Activated CD4-positive, alpha-beta memory T cell treated with anti-CD3 and anti-CD28 coated beads, Interleukin-2, amount 10 ng/mL, durations not matched to agents 7 days and 5 days (primary cell): Measurements from ENCODE around the gene C2CD2L. TPM values are rescaled to one million over a fixed set of nuclear protein-coding genes. Genes with fewer than 3 reads are reported as not detected.
"Not testable (repeated sequence)": the region's sequence is repeated elsewhere in the genome, so short reads cannot be mapped to it uniquely, and the experiment has no call there.

Experiments used
- CTCF ChIA-PET: fragments of 350-600 bp; sonication (Branson Sonifier 250); formaldehyde crosslinking; loops from one replicate; lab custom pipeline; 2021; ENCODE audit warnings: antibody characterized with exemption, inconsistent platforms; lab: Charles Lee
- POLR2A ChIA-PET: fragments of 350-600 bp; sonication (Branson Sonifier 250); formaldehyde crosslinking; loops from one replicate; lab custom pipeline; 2021; ENCODE audit warnings: antibody characterized with exemption; lab: Charles Lee
- DNase-seq: peaks from one replicate; pipeline ENCODE4 v3.0.0-alpha.2; 2020
- H3K27ac Mint-ChIP-seq: one replicate; pipeline ENCODE4 v1.8.0; 2021; ENCODE audit warnings: mild to moderate bottlenecking, mixed read lengths
- H3K27me3 Mint-ChIP-seq: one replicate; pipeline ENCODE4 v1.8.0; 2021; ENCODE audit warnings: mixed read lengths
- H3K36me3 Mint-ChIP-seq: one replicate; pipeline ENCODE4 v1.8.0; 2021; ENCODE audit warnings: low read depth, mixed read lengths
- H3K4me1 Mint-ChIP-seq: one replicate; pipeline ENCODE4 v1.8.0; 2021; ENCODE audit warnings: mixed read lengths
- H3K4me3 Mint-ChIP-seq: one replicate; pipeline ENCODE4 v1.8.0; 2021; ENCODE audit warnings: mild to moderate bottlenecking, mixed read lengths
- H3K9me3 Mint-ChIP-seq: one replicate; pipeline ENCODE4 v1.8.0; 2021; ENCODE audit warnings: mixed read lengths
- total RNA-seq, 2 experiments: library from RNA; stranded (reverse); gene quantifications; one replicate each; pipeline ENCODE4 v1.2.3, GENCODE V29; 2021

The C2CD2L gene
- total RNA-seq, 2 experiments from 2014 or later = 28.5 to 29.2 TPM

DNA sequence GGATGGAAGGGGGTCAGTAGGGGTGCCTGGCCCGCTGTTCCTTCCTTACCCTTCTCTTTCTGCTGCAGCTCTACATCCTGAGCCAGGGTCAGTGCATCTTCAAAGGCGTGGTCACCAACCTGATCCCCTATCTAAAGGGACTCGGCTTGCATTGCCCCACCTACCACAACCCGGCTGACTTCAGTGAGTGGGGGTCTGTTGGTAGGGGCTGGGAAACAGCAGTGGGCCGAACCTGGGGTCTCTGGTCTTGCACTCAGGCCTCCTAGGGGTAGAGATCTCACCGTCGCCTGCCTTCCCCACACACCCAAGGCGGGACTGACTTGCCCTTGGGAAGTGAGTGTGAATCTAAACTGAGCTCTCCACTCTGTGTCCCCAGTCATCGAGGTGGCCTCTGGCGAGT is 49.4 kb downstream of the C2CD2L start:
- H3K27ac Mint-ChIP-seq = no peak overlapping the region
- no peak for DNase-seq
- CTCF ChIA-PET = interaction anchor here (1.0 to 9.0 kb wide), 3 partner anchors 13 to 49 kb away, joined by 3 to 38 read pairs (median 3); partner anchors contain the start of genes CBL and NLRX1
- no peak overlapping the region for H3K4me3 Mint-ChIP-seq
- no peaks in the 10 kb centered on the region for H3K4me1 Mint-ChIP-seq
- H3K36me3 Mint-ChIP-seq = no peaks in the 10 kb centered on the region
- H3K27me3 Mint-ChIP-seq = peaks cover 14% of the 10 kb centered on the region
- no peaks in the 10 kb centered on the region for H3K9me3 Mint-ChIP-seq
- POLR2A ChIA-PET = interaction anchor here (0.7 to 1.1 kb wide), 3 partner anchors 9 to 13 kb away, joined by 3 to 4 read pairs (median 3); no protein-coding TSS in a partner anchor

DNA sequence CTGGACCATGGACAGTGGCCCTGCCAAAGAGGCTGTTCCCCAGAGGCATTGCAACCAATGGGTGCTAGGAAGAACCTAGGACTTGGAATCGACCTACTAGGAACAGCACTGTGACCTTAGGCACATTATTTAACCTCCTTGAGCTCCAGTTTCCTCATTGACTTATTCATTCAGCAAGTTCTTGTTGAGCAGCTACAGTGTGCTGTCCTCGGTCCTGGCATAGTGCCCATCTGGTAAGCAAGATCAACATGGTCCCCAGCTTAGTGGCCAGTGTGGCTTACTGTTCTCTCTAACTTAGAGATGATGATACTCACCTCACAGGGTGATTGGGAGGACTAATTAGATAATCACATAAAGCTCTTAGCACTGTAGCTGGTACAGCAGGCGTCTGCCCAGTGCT is 49.9 kb downstream of the C2CD2L start:
- H3K27ac Mint-ChIP-seq = no peak overlapping the region
- no peak for DNase-seq
- POLR2A ChIA-PET = interaction anchor here (1.0 to 1.1 kb wide), 2 partner anchors 9 to 12 kb away, joined by 3 to 4 read pairs; no protein-coding TSS in a partner anchor
- CTCF ChIA-PET = interaction anchor here (0.8 to 9.0 kb wide), 3 partner anchors 13 to 101 kb away, joined by 3 to 38 read pairs (median 3); partner anchors contain the start of genes CBL and NLRX1
- no peaks in the 10 kb centered on the region for H3K9me3 Mint-ChIP-seq
- no peaks in the 10 kb centered on the region for H3K4me1 Mint-ChIP-seq
- no peaks in the 10 kb centered on the region for H3K36me3 Mint-ChIP-seq
- H3K4me3 Mint-ChIP-seq = no peak overlapping the region
- H3K27me3 Mint-ChIP-seq = peaks cover 10% of the 10 kb centered on the region

DNA sequence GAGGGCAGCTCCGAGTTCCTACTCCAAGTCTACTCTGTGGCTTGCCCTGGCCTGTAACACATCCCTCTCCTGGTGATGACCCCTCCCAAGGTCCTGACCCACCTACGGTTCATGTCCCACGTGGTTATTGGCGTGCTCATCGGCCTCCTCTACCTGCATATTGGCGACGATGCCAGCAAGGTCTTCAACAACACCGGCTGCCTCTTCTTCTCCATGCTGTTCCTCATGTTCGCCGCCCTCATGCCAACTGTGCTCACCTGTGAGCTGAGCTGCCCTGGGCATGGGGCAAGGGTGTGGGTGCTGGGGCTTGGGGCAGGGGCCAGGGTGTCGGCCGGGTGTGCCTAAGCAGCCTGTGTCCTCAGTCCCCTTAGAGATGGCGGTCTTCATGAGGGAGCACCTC is 51.3 kb downstream of the C2CD2L start:
- Mint-ChIP-seq H3K9me3 (no peaks in the 10 kb centered on the region), H3K27me3 (peaks cover 8% of the 10 kb centered on the region), H3K4me1 (no peaks in the 10 kb centered on the region), H3K27ac (no peak overlapping the region), H3K4me3 (no peak overlapping the region), H3K36me3 (no peaks in the 10 kb centered on the region)
- DNase-seq = no peak
- CTCF ChIA-PET = interaction anchor here (1.2 to 9.0 kb wide), 2 partner anchors 11 kb away, joined by 4 to 38 read pairs; partner anchors contain the start of gene NLRX1
- POLR2A ChIA-PET = no interaction called here

DNA sequence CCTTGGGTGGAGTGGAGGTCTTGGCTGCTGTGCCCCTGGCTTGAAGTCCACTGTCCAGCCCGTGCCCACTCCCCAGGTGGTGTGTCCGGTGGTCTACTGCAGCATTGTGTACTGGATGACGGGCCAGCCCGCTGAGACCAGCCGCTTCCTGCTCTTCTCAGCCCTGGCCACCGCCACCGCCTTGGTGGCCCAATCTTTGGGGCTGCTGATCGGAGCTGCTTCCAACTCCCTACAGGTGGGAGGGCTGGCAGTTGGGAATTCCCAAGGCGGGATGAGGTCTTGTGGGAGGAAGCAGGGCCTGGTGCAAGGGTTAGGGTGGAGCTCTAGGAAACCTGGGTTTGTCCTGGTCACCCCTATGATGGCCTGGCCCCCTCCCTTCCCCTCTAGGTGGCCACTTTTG is 53.0 kb downstream of the C2CD2L start:
- Mint-ChIP-seq H3K4me3 (no peak overlapping the region), H3K36me3 (no peaks in the 10 kb centered on the region), H3K9me3 (no peaks in the 10 kb centered on the region), H3K4me1 (no peaks in the 10 kb centered on the region), H3K27me3 (peaks cover 5% of the 10 kb centered on the region), H3K27ac (no peak overlapping the region)
- no peak for DNase-seq
- ChIA-PET POLR2A (interaction anchor here (1.5 to 1.7 kb wide), 2 partner anchors 15 to 161 kb away, joined by 3 to 4 read pairs; no protein-coding TSS in a partner anchor), CTCF (interaction anchor here (0.9 kb wide), 1 partner anchor 15 kb away, joined by 3 read pairs; no protein-coding TSS in a partner anchor)

DNA sequence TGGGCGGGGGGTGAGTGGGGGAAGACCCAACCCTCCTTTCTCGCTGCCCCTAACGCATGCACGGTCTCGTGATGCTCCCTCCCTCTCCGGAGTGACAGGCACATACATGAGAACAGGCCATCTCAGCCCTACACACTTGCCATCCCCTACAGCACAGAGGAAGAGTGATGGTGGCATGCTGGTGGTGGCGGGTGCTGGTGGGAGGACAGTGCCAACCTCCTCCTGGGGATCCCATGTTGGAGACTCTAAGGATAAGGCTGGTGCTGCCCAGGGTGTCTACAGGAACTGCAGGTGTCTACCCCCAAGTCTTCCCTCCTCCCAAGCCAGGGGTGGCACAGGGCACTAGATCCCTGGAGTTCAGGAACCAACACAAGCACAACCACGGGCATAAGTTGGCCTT is 54.7 kb downstream of the C2CD2L start:
- no peak for DNase-seq
- ChIA-PET CTCF (no interaction called here), POLR2A (no interaction called here)
- H3K36me3 Mint-ChIP-seq = no peaks in the 10 kb centered on the region
- no peaks in the 10 kb centered on the region for H3K27me3 Mint-ChIP-seq
- no peak overlapping the region for H3K4me3 Mint-ChIP-seq
- no peak overlapping the region for H3K27ac Mint-ChIP-seq
- H3K4me1 Mint-ChIP-seq = no peaks in the 10 kb centered on the region
- H3K9me3 Mint-ChIP-seq = no peaks in the 10 kb centered on the region

DNA sequence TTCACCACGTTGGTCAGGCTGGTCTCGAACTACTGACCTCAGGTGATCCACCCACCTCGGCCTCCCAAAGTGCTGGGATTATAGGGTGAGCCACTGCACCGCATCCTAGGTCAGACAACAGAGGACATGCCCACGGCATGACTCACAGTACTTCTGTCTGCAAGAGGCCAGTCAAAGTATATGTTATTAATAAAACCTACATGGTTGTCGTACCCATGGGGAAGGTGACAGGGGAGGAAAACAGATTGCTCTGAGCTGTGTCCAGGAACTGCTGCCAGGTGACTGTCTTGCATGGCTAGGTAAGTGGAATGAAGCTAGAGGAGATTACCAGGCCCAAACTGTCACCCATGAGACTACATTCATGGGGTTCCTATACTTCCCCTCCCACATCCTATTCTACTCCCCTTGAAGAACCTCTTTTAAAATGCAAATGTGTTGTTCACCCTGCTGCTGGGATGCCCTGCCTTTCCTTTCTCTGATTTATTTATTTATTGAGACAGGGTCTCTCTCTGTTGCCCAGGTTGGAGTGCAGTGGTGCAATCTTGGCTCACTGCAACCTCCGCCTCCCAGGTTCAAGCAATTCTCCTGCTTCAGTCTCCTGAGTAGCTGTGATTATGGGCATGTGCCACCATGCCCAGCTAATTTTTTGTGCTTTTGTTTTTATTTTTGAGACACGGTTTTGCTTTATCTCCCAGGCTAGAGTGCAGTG is 59.4 kb downstream of the C2CD2L start:
- DNase-seq = no peak
- H3K4me1 Mint-ChIP-seq = peaks cover 15% of the 10 kb centered on the region
- no peaks in the 10 kb centered on the region for H3K9me3 Mint-ChIP-seq
- ChIA-PET CTCF (interaction anchor here (0.6 to 1.7 kb wide), 5 partner anchors 11 to 175 kb away, joined by 3 to 4 read pairs (median 3); no protein-coding TSS in a partner anchor), POLR2A (interaction anchor here (0.6 to 1.4 kb wide), 3 partner anchors 13 to 99 kb away, joined by 3 read pairs; partner anchors contain the start of gene VPS11)
- H3K36me3 Mint-ChIP-seq = no peaks in the 10 kb centered on the region
- H3K27me3 Mint-ChIP-seq = no peaks in the 10 kb centered on the region
- no peak overlapping the region for H3K4me3 Mint-ChIP-seq
- no peak overlapping the region for H3K27ac Mint-ChIP-seq

DNA sequence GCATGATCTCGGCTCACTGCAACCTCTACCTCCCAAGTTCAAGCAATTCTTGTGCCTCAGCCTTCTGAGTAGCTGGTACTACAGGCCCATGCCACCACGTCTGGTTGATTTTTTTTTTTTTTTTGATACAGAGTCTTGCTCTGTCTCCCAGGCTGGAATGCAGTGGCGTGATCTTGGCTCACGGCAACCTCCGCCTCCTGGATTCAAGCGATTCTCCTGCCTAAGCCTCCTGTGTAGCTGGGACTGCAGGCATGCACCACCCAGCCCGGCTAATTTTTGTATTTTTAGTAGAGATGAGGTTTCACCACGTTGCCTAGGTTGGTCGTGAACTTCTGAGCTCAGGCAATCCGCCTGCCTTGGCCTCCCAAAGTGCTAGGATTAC is 59.9 kb downstream of the C2CD2L start:
- H3K36me3 Mint-ChIP-seq, H3K9me3 Mint-ChIP-seq, H3K27me3 Mint-ChIP-seq, DNase-seq, H3K4me3 Mint-ChIP-seq, H3K27ac Mint-ChIP-seq: not testable (repeated sequence)
- POLR2A ChIA-PET = interaction anchor here (0.6 to 1.4 kb wide), 3 partner anchors 14 to 99 kb away, joined by 3 read pairs; partner anchors contain the start of gene VPS11
- CTCF ChIA-PET = interaction anchor here (0.6 to 1.1 kb wide), 4 partner anchors 11 to 58 kb away, joined by 3 to 4 read pairs (median 3); no protein-coding TSS in a partner anchor
- H3K4me1 Mint-ChIP-seq = peaks cover 18% of the 10 kb centered on the region

DNA sequence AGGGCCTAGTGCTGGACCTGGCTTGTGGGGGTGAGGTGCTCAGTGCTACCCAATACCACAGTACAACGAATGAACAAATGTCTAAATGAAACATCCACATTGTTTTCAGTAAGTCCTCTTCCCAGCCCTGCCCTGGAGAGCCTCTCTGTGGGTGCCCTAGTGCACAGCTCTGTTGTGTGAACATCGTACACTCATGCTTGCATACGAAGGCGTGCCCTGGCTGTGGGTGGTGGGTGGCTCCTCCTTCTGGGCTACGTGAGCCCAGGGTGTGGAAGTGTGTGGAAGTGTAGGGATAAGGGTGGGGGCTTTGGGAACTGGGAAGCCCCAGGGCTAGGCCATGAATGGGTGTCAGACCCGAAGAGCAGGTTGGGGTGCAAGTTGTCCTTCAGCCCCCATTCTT is 60.8 kb downstream of the C2CD2L start:
- no peaks in the 10 kb centered on the region for H3K36me3 Mint-ChIP-seq
- peak overlapping the region; percentile 75 for H3K27ac Mint-ChIP-seq
- ChIA-PET POLR2A (interaction anchor here (1.4 to 2.4 kb wide), 2 partner anchors 18 to 100 kb away, joined by 3 to 11 read pairs; partner anchors contain the start of genes ABCG4 and VPS11), CTCF (interaction anchor here (0.6 to 2.1 kb wide), 3 partner anchors 59 to 379 kb away, joined by 3 to 13 read pairs (median 3); no protein-coding TSS in a partner anchor)
- no peak for DNase-seq
- no peaks in the 10 kb centered on the region for H3K27me3 Mint-ChIP-seq
- H3K4me1 Mint-ChIP-seq = peaks cover 23% of the 10 kb centered on the region
- H3K9me3 Mint-ChIP-seq = no peaks in the 10 kb centered on the region
- H3K4me3 Mint-ChIP-seq = peak overlapping the region; percentile 74

Other genes starting within 250 kb of the C2CD2L start
- gene CXCR5, start 223.5 kb upstream of the C2CD2L start, total RNA-seq = under 1 TPM; 0.83 to 0.86 TPM
- gene BCL9L, start 181.4 kb upstream of the C2CD2L start, total RNA-seq = 10 to 100 TPM; 56.8 to 62.5 TPM
- not detected for gene UPK2, start 151.0 kb upstream of the C2CD2L start, total RNA-seq
- not detected for gene FOXR1, start 135.6 kb upstream of the C2CD2L start, total RNA-seq
- gene CENATAC, start 109.2 kb upstream of the C2CD2L start, total RNA-seq = 10 to 100 TPM; 34.6 to 35.0 TPM
- 1,000 to 10,000 TPM; 1,257 to 1,287 TPM for gene RPS25, start 89.0 kb upstream of the C2CD2L start, total RNA-seq
- gene TRAPPC4, start 88.6 kb upstream of the C2CD2L start, total RNA-seq = 10 to 100 TPM; 67.0 to 71.1 TPM
- 10 to 100 TPM; 31.6 to 33.9 TPM for gene SLC37A4, start 76.5 kb upstream of the C2CD2L start, total RNA-seq
- gene HYOU1, start 50.1 kb upstream of the C2CD2L start, total RNA-seq = 100 to 1,000 TPM; 123 to 125 TPM
- gene VPS11, start 39.5 kb upstream of the C2CD2L start, total RNA-seq = 10 to 100 TPM; 30.6 to 36.1 TPM
- 10 to 100 TPM; 17.3 to 18.8 TPM for gene HMBS, start 22.5 kb upstream of the C2CD2L start, total RNA-seq
- gene DPAGT1, start 5.5 kb upstream of the C2CD2L start, total RNA-seq = 10 to 100 TPM; 57.3 to 58.4 TPM
- 10 to 100 TPM; 36.6 to 36.7 TPM for gene HINFP, start 14.2 kb downstream of the C2CD2L start, total RNA-seq
- gene ABCG4, start 41.7 kb downstream of the C2CD2L start, total RNA-seq = not detected
- 10 to 100 TPM; 19.2 to 21.9 TPM for gene NLRX1, start 61.4 kb downstream of the C2CD2L start, total RNA-seq
- under 1 TPM; 0.33 to 0.35 TPM for gene NHERF4, start 78.1 kb downstream of the C2CD2L start, total RNA-seq
- 10 to 100 TPM; 45.0 to 47.0 TPM for gene CBL, start 99.0 kb downstream of the C2CD2L start, total RNA-seq
- 1 to 10 TPM; 6.5 to 6.6 TPM for gene MCAM, start 209.8 kb downstream of the C2CD2L start, total RNA-seq
- gene RNF26, start 227.2 kb downstream of the C2CD2L start, total RNA-seq = 10 to 100 TPM; 33.5 to 35.1 TPM
- not detected for gene C1QTNF5, start 233.5 kb downstream of the C2CD2L start, total RNA-seq
- not detected for gene MFRP, start 239.4 kb downstream of the C2CD2L start, total RNA-seq